Measurements from ENCODE around the gene SLC12A5.

The SLC12A5 gene

DNA sequence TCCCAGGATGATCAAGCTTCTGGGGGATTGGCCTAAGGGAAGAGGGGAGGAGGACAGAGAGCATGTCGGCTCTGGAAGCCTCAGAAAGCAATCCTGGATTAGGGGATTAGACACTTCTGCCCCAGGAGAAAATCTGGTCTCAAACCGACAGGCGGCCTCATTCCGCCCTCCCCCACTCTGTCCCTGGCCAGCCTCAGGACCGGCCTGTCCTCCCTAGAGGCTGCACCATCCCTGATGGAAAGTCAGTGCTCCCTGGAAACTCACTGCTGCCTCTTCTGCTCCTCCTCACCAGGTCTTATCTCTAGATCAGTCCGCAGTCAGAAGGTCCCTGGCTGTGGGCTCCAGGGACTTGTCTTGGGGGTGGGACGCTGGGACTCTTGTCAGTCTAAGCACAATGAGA, 905 bp upstream of the SLC12A5 start:
- DNase-seq (ENCODE audit: low spot score) = no peak

DNA sequence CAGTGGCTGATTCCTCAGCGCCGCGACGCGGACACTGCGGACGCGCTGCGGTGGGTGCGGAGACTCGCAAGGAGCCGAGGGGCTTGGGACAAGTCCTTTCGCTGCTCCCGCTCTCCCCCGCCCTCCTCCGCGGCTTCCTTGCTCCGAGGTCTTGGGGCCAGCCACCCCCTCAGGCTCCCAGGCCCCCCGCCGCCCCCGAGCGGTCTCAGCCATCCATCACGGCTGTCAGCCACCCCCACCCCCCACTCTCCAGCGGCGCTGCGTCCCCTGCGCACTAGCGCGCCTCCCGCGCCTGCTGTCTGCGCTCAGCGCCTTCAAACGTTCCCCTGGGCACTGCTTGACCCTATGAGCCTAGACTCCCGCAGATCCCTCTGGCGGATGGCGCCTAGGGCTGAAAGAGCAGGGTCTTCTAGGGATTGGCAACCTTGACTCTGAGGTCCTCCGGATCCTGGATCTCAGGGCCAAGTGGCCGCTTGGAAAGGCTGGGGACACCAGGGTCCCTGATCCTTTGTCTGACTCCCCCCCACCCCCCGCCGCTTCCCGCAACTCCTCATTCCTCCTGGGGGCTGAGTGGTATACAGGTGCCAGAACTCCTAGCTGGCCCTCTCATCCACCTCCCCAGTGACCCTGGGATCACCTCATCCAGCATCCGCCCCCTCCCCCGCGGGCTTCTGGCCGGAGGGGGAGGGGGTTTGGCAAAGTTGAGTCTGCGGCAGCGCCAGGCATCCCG, 1.4 kb downstream of the SLC12A5 start:
- no peak for DNase-seq (ENCODE audit: low spot score)

DNA sequence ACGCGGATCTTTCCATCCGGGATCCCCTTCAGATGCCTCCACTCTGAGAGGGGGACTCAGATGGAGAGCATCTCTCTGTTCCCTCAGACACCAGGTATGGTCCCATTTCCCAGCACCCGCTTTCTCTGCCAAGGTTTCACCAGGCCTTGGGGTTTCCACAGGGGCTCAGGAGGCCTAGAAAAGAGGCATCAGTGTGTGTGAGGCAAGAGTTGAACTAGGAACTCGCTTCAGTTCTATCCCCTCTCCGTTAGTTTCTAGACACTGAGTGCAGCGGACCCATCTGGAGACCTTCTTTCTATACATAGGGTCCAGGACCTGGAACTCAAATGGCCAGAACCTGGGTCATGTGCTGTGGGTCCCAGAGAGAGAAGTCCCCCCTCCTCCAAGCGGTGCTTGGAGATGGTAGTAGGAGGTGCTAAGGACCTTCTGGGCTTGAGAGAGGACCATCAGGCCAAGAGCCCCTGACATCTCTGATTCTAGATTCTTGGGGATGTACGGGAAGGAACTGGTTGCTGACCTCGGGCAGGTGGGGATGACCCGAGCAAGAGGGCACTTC, 2.1 kb downstream of the SLC12A5 start:
- DNase-seq (ENCODE audit: low spot score) = no peak

DNA sequence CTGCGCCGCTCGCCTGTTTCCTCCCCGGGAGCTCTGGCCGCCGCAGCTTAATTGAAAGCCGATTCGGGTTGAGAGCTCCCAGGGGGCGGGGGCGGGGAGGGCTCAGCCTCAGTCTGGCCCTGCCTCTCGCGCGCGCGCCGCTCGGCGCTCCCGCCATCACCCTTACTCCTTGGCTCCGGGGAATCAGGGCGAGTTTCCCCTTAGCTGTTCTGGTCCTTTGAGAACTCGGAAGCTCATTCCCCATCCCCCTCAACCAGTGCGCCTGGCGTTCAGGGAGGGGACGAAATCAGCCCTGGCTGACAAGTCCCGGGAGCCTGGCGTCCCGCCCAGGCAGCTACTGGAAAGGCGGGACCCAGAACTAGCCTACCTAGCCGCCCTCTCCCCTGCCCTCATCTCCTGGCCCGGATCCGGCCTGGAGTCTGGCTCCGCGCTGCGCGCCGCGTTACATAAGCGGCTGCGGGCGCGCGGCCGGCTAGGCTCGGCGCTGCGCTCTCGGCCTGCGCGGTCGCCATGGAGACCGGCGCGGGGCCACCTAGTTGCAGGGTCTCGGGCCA, 2.8 kb downstream of the SLC12A5 start:
- no peak for DNase-seq (ENCODE audit: low spot score)

DNA sequence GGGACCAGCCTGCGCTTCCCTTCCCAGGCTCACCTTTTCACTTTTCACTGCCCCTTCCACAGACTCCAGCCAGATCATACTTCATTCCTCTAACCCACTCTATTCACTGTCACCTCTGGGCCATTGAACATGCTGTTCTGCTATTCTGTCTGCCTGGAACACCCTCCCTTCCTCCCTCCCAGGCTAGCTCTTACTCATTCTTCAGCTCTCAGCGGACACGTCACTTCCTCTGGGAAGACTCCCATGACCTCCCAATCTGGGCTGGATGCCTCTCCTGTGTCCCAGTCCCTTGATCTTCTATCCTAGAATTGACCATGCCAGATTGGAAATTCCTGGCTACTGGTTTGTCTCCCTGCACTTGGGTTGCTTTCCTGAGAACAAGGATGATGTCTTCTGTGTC, 5.0 kb downstream of the SLC12A5 start:
- no peak for DNase-seq (ENCODE audit: low spot score)

DNA sequence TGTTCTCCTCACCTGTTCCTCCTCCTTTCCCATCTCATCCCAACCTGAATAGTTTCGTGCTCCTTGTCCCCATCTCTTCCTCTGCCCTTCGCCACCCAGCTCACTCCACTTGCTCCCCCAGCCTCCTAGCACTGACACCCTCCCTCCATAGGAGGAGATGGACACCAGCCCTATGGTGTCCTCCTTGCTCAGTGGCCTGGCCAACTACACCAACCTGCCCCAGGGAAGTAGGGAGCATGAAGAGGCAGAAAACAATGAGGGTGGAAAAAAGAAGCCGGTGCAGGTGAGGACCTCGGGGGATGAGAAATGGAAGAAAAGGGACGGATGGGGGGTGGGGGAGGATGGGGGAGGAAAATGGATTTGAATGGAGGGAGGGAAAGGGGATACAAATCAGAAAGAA, 6.2 kb downstream of the SLC12A5 start:
- DNase-seq (ENCODE audit: low spot score) = no peak

DNA sequence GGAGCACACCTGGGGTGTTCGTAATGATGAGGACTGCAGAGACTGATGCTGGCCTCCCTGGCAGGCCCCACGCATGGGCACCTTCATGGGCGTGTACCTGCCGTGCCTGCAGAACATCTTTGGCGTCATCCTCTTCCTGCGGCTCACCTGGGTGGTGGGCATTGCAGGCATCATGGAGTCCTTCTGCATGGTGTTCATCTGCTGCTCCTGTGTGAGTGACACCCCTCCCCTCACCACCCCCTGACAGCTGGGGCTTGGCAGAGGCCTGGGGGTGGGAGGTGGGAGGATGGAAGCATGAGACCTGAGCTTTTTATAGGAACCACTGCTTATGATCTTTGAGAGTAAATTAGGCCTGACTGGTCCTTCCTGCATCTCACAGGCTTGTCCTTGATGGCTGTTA, 6.7 kb downstream of the SLC12A5 start:
- DNase-seq (ENCODE audit: low spot score) = no peak

DNA sequence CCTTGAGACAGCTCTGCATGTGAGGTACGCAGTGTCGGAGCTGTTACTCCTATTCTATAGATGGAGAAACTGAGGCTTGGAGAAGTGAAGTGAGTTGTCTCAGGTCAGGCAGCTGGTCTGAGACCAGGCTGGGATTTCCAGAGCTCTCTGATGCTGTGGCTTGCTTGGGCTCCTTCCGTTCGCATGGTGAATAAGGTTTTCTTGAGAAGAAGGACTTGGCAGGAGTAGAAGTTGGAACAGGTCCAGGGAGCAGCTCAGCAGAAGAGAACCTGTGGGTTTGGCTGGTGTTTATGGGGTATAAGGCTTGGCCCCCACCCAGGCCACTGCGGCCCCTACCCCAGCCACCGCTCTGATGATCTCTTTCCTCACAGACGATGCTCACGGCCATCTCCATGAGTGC, 7.4 kb downstream of the SLC12A5 start:
- DNase-seq (ENCODE audit: low spot score) = no peak

DNA sequence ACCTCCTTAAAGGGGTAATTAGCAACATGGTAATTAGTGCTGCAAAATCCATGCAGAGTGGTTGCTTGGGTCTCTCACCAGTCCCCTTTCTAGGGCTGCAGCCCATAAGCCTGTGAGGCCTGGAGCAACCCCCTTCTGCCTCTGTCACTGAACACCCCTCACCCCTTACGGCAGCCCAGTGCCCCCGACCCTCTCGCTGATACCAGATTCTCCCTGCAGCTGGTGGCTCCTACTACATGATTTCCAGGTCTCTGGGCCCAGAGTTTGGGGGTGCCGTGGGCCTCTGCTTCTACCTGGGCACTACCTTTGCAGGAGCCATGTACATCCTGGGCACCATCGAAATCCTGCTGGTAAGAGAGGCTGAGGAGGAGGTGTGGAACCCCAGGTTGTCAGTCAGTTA, 8.0 kb downstream of the SLC12A5 start:
- no peak for DNase-seq (ENCODE audit: low spot score)

DNA sequence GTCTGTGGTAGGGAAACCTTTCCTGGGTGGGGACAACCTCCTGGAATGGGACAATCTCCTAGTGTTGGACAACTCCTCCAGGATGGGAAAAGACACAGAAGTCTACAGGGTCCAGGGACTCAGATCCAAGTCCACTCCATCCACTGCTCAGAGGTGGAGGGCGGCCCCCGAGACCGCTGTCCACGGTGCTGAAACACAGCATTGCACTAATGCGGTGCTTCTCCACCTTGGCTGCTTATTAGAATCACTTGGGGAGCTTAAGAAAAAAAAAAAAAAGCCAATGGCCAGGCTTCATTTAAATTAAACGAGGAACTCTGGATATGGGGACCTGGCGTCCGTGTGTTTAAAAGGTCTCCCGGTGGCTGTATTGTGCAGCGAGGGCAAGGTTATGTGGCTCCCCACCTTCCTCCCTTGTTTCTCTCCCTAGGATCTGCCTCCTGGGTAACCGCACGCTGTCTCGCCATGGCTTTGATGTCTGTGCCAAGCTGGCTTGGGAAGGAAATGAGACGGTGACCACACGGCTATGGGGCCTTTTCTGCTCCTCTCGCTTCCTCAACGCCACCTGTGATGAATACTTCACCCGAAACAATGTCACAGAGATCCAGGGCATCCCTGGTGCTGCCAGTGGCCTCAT, 12.0 kb downstream of the SLC12A5 start:
- no peak for DNase-seq (ENCODE audit: low spot score)

DNA sequence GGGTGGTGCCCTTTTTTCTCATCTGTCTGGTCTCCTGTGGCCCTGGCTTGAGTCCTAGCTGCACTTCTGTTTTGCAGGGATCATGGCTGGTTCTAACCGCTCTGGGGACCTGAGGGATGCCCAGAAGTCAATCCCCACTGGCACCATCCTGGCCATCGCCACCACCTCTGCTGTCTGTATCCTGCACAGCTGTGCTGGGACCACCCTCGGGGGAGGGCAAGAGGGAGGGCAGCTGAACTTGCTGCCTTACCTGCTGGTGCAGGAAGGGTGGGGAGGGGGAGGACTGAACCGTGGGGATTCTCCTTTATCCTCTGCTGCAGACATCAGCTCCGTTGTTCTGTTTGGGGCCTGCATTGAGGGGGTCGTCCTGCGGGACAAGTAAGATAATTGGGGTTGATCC, 14.5 kb downstream of the SLC12A5 start:
- DNase-seq (ENCODE audit: low spot score) = no peak

DNA sequence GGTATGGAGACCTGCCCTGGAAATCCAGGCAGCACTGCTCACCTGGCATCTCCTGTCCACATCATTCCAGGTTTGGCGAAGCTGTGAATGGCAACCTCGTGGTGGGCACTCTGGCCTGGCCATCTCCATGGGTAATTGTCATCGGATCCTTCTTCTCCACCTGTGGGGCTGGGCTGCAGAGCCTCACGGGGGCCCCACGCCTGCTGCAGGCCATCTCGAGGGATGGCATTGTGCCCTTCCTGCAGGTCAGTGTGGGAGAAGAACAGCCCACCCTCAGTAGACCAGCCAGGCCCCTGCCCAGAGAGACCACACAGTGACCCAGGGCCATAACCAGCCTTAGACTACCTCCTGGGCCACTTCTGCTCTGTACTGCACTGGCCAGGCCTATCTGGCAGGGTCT, 15.9 kb downstream of the SLC12A5 start:
- DNase-seq (ENCODE audit: low spot score) = no peak

DNA sequence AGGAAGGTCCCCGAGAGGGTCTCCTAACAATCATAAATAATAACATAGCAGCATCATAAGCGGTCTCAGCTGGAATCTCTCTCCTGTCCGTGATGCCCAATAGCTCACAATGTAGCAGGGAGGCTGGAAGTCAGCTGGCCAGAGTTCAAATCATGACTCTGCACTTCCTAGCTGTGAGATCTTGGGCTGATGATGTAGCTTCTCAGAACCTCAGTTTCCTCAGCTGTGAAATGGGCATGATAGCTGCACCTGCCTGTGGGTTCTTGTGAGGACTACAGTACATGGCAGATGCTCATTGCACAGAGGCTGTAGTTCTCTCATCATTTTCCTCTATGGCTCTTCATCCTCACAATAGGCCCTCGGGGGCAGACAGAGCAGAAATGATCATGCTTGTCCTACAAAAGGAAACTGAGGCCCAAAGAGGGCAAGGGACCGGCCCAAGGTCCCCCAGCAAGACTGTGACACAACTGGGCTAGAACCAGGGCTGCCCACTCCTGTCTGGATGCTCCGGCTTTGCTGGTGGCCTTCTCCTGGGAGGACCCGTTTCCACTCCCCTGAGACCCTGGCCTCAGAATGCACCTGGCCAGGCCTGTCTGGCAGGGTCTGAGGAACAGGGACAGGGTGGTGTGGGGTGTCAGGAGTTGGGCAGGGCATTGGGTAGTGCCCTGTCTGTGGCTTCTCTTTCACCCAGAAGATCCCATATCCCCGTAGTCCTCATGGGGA, 17.7 kb downstream of the SLC12A5 start:
- no peak for DNase-seq (ENCODE audit: low spot score)

DNA sequence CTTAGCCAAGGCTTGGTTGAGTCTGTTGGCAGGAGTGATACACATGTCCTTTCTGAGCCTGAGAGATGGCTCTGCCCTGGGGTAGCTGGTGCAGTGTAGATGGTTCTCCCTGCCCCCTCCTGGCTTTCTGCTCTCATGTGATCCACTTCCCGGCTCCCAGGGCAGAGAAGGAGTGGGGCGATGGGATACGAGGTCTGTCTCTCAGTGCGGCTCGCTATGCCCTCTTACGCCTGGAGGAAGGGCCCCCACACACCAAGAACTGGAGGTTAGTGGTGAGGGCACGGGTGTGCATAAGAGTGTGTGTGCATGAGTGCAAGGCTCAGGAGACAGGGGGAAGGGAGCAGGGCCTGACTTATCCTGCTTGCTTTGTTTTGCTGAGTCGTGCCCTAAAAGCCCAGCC, 18.8 kb downstream of the SLC12A5 start:
- no peak for DNase-seq (ENCODE audit: low spot score)

DNA sequence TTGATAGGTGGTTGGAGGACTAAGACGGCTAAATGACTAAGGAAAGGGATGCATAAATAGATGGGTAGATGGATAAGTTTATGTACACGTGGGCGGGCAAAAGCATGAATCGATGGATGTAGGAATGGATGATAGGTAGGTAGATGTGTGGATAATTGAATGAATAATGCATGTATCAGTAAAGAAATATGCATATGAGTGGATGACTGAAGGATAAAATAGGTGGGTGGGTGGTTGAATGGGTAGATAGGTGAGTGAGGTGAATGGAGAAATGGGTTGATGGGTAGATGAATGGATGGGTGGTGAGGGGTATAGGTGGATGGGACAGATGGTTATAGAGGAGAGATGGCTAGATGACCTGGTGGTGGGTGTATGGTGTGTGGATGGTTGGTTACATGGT, 20.2 kb downstream of the SLC12A5 start:
- DNase-seq (ENCODE audit: low spot score) = no peak

DNA sequence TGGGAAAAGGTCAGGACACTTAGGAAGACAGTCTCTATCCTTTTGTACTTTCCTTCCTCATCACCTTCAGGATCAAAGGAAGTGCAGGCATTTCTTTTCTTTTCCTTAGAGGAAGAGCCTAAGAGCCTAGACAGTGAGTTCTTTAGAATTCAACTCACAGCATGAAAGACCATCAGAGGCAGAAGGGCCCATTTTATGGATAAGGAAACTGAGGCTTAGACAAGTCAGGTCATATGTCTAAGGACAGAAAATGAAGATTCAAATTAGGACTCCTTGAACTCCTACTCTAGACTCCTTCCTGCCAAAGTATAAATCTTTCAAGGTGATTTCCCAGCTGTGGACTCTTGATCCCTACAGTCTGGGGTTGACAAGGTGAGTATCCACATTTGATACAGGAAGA, 20.8 kb downstream of the SLC12A5 start:
- no peak for DNase-seq (ENCODE audit: low spot score)

DNA sequence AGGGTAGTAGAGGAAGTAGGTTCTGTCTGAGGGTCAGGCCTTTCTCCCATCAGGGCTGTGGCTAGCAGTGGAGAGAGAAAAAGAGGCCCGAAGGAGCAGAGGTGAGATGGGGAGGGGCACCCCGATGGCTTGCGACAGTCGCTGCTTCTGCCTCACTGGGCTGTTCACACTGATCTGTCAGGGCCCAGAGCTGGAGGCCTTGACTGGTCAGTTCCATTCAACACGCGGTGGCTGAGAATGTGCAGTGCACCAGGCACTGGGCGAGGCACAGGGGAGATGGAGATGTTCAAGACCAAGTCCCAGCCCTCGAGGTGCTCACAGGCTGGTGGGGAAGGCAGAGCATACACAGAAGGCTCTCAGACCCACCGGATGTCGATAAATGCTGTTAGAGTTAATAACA, 21.4 kb downstream of the SLC12A5 start:
- DNase-seq (ENCODE audit: low spot score) = no peak

DNA sequence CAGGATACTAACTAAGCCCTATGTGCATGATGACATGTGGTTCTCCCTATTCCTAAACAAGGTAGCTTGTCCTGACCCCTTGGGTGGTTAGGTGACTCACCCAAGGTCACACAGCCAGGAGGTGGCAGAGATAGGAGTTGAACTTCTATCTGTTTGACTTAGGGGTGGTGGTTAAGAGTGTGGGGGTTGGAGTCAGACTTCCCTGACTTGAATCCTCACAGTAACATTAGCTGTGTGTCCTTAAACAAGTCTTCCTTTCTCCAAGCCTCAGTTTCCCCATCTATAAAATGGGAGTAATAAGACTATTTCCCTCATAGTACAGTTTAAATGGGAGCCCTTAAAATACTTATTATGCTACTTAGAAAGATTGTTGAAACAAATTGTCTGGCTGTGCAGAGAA, 21.9 kb downstream of the SLC12A5 start:
- DNase-seq (ENCODE audit: low spot score) = no peak

DNA sequence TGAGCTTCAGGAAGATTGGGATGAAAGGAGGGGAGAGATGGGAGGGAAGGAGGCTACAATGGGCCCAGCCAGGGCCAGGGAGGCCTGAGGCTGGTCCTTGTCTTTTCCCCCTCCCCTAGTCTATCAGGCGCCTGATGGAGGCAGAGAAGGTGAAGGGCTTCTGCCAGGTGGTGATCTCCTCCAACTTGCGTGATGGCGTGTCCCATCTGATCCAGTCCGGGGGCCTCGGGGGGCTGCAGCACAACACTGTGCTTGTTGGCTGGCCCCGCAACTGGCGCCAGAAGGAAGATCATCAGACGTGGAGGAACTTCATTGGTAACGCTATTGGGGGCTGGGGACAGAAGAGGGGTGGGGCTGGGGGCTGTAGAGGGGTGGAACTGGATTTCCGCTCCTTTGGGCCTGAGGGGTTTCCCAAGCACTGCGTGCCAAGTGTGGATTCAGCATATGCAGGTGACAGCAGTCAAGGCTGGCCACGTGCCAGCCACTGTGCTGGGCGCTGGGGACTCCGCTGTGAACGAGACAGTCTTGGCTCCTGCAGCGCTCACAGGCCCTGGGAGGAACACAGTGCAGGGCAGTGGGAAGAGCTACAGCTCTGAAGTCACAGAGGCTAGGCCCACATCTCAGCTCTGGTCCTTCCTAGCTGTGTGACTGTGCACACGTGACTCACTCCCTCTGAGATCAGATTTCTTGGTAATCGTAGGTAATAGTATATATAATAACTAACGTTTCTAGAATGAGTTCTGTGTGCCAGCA, 22.7 kb downstream of the SLC12A5 start:
- DNase-seq (ENCODE audit: low spot score) = no peak

DNA sequence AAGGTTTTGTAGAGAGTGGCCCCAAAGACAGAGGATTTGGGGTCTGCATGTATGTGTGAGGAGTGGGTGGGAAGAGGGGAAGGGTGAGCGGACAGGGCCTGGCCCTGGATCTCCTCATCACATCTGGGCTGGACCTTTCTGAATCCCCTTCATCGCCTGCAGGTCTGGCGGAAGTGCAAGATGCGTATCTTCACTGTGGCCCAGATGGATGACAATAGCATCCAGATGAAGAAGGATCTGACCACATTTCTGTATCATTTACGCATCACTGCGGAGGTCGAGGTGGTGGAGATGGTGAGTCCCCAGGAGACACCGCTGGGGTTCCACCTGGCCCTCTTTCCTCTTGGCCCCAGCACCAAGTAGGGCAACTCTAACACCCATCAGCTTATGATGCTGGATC, 24.4 kb downstream of the SLC12A5 start:
- DNase-seq (ENCODE audit: low spot score) = no peak

DNA sequence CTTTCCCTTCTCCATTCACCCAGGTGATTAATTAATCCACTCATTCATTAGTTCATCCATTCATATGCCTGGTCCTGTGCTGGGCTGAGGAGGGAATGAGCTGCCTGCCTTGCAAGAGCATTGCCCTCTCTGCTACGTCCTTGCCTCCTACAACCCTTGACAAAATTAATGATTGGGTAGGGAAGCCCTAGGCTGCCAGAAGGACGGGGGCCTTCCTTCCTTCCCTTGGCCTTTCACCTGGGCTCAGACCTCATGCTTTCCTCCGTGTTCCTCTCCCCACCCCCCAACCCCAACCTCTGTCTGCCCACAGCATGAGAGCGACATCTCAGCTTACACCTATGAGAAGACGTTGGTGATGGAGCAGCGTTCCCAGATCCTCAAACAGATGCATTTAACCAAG, 25.6 kb downstream of the SLC12A5 start:
- no peak for DNase-seq (ENCODE audit: low spot score)

DNA sequence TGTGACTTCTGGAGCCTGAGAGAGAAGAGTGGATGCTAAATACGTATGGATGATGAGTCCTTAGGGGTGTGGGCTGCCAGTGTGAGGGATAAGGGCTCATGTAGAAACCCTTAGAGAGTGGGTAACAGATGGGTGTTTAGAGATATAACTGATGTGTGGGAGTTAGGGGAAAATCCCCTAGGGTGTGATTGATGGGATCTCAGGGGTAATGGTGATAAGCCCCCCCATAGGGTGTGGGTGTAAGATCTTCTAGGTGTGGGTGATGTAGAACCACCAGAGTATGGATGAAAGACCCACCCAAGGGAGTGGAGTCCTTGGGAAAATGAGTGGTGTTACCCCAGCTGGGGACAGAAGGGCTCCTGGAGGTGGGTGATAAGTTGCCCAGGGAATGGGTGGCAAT, 26.3 kb downstream of the SLC12A5 start:
- DNase-seq (ENCODE audit: low spot score) = no peak

Data from hepatic stellate cell (primary cell).